NCI-H510A treated with DMSO at 0.1 percent for 48 hours (cell line): Measurements from ENCODE around the gene CEP135.
"Not testable (repeated sequence)": the region's sequence is repeated elsewhere in the genome, so short reads cannot be mapped to it uniquely, and the experiment has no call there.

ENCODE experiments used
- DNase-seq: peaks from one replicate; lab custom pipeline; 2025; lab: John Stamatoyannopoulos, UW

The CEP135 gene, protein sequence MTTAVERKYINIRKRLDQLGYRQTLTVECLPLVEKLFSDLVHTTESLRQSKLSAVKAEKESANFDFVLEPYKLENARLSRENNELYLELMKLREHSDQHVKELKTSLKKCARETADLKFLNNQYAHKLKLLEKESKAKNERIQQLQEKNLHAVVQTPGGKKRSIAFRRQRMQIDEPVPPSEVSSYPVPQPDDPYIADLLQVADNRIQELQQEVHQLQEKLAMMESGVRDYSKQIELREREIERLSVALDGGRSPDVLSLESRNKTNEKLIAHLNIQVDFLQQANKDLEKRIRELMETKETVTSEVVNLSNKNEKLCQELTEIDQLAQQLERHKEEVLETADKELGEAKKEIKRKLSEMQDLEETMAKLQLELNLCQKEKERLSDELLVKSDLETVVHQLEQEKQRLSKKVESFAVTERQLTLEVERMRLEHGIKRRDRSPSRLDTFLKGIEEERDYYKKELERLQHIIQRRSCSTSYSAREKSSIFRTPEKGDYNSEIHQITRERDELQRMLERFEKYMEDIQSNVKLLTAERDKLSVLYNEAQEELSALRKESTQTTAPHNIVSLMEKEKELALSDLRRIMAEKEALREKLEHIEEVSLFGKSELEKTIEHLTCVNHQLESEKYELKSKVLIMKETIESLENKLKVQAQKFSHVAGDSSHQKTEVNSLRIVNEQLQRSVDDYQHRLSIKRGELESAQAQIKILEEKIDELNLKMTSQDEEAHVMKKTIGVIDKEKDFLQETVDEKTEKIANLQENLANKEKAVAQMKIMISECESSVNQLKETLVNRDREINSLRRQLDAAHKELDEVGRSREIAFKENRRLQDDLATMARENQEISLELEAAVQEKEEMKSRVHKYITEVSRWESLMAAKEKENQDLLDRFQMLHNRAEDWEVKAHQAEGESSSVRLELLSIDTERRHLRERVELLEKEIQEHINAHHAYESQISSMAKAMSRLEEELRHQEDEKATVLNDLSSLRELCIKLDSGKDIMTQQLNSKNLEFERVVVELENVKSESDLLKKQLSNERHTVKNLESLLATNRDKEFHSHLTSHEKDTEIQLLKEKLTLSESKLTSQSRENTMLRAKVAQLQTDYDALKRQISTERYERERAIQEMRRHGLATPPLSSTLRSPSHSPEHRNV

DNA sequence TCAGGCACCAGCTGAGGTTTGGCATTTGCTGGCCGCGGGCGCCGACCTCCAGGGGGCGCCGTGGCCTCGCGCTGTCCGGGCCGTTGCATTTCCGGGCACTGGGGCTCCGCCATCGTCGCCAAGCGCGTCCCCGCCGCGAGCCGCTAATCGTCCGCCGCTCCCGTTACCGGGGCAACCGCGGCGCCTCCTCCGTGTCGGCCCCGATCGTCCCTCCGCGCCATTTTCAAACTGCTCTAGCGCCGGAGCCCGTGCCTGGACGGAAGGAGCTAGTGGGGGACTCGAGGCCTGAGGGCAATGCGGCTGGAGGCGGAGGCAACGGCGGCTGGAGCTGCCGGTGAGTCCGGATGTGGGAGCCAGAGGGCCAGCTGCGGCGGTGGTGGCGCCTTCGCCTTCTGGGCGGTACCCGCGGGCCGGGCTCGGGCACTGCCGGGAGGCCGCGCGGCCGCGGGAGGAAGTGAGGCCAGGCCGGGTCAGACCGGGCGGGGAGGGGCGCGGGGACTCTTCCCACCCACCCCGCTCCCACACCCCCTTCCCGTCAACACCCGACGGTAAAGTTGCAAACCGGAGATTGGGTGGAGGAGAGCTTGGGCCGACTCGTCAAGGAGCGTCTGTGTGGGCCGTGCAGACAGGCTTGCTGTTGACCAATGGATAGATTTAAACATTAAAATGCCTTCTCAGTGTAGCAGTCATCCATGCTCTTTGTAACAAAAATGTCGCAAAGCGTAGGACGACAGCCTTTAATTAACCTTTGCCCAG, at the start of gene CEP135:
Gene CEP135, plus strand, starts transcription at position 220 of the 756 bp plus-strand sequence. CDS start 3,186 bp downstream, outside the sequence.
- DNase-seq: peak; percentile 96

DNA sequence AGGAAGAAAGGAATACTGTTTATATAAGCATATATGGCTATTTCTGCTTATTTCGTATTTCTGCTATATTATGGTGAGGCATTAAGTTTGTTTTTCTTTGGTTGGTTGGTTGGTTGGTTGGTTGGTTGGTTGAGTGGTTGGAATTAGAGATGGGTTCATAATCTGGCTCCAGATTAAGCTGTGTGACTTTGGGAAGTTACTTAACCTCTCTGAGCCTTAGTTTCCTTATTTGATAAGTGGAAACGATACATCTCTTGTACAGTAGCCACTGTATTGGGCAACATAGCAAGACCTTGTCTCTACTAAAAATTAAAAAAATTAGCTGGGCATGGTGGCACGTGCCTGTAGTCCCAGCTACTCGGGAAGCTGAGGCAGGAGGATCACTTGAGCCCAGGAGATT, 46.1 kb upstream of the CEP135 start:
- DNase-seq: no peak

DNA sequence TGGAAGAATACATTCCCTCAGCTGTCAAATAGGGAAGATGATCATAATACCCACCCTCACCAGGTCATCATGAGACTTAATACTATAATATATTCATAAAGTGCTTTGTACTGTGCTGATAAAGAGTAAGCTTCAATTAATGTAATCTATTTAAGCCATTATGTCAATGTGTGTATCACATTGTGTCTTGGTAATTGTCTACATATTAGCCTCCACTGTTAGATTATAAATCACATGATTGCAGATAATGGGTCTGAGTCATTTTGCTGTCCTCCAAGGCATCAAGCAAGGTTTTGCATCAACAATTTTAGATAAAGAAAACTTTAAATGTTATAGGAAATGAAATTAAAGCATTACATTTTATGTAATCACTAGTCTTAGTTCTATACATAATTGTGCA, 45.2 kb upstream of the CEP135 start:
- no peak for DNase-seq

DNA sequence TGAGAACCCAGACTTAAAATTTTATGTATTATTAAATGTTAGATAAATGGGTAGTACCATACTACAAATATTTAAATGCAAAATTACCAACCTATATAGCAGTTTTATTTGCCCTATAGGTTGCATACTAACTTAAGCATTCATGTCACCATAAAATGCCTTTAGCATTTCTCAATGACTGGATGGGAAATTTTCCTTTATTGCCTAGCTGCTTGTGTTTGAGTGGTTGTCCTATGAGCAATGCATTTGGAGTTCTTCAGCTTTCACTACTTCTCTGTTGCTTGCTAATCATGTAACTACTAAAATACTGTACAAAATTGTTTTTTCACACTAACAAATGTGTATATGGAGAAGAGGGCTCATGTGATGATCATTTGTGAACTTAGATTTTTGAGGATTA, 44.2 kb upstream of the CEP135 start:
- DNase-seq: no peak

DNA sequence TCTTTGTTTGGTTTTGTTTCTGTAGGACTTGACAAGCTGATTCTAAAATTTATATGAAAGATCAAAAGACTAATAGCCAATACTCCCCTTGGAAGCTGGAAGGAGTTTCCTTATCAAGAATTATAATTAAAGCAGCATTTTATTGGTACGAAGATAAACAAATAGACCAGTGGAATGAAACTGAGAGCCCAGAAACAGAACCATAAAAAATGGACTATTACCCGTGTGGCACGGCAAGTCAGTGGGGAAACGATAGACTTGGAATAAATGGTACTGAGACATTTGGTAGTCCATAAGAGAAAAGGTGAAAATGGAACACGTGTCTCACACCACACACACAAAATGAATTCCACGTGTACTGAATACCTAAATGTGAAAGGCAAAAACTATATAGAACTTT, 42.4 kb upstream of the CEP135 start:
- DNase-seq: no peak

DNA sequence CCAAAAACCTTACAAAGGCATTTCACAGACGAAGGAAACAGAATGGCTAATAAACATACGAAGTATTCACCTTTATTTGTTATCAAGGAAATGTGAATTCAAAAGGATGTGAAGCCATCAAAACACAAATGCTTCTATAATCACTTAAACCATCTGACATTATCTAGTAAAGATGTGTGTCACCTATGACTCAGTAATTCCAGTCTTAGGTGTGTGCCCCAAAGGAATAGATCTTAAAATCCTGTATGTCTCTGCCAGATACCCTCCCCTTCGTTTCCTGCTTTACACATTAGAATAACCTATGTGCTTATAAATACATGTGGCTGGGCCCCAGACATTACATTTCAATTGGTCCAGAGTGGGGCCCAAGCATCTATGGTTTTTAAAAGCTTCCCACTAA, 41.8 kb upstream of the CEP135 start:
- no peak for DNase-seq

DNA sequence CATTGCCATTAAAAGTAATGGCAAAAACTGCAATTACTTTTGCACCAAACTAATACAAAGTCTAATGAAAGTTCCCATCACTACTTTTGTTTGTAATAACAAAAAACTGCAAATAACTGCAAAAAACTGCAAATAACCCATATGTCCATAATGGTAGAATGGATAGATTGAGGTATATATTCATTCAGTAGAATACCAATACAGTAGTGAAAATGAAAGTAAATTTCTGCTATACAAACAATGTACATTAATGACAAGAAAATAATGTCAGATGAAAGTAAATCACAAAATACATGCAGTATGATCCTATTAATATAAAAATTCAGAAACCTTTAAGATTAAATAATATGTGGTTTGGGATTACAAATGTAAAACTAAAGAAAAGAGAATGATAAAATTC, 41.3 kb upstream of the CEP135 start:
- no peak for DNase-seq

DNA sequence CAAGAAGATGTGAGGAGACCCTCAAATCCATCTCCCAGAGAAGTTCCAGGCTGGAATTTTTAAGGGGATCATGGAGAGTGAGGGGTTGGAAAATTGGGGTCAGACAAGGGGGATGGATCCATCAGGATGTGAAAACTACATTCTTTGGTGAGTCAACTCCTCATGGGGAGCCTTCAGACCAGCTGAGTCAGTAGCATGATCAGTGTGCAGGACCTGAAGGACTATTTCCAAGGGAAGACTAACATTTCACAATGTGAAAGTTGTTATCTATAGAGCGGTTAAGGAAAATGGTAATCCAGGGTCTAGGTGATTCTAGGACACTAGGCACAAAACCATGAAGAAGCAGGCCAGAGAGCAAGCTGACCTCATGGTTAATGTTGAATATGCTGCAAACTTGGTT, 38.6 kb upstream of the CEP135 start:
- no peak for DNase-seq

DNA sequence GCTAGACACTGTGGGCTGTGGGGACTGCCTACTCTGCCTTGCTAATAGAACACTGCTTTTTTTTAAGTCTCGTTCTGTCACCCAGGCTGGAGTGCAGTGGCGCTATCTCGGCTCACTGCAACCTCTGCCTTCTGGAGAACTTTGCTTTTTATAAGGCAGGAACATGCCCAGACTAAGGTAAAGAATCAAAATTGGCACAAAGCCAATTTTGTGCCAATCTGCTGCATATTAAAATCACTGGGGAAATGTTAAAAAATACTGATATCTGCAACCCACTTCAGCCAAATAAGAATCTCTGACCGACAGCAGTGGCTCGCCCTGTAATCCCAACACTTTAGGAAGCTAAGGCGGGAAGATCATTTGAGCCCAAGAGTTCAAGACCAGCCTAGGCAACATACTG, 36.5 kb upstream of the CEP135 start:
- DNase-seq: no peak

DNA sequence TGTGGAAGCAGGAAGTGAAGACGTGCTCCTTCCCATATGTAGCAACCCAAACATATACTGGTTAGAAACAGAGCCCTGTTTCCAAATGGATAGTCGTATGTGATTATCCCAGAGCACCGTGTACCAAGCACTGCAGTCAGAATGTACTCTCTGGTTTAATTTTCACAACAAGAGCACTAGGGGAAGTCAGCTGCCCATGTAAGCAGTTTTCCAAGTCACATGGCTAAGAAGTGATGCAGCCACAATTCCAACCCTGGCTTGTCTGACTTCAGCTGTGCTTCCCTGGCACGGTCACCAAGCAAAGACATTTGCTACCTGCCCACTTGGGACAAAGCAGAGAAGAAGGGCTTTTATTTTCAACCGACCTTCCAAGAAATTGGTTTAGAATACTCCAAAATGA, 28.2 kb upstream of the CEP135 start:
- no peak for DNase-seq

DNA sequence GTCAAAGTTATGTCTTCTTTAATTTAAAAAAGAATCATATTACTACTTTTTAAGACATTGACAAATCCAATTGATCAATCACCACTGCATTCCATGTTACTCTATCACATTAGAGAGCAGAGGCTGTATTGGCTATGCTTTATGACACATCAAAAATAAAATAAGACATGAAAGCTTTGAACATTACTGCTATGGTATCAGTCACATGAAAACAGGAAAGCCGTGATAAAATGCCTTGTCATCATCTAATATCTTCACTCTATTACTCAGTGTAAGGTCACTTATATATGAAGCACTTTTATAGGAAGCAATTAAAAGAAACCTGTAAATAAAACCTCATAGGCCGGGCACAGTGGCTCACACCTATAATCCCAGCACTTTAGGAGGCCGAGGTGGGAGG, 27.7 kb upstream of the CEP135 start:
- no peak for DNase-seq

DNA sequence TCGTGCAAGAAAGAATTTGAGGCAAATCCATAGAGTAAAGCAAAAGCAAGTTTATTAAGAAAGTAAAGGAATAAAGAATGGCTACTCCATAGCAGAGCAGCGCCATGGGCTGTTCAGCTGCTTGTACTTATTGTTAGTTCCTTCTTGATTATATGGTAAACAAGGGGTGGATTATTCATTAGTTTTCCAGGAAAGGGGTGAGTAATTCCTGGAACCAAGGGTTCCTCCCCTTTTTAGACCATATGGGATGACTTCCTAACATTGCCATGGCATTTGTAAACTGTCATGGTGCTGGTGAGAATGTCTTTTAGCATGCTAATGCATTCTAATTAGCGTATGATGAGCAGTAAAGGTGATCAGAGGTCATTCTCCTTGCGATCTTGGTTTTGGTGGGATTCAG, 23.5 kb upstream of the CEP135 start:
- no peak for DNase-seq

DNA sequence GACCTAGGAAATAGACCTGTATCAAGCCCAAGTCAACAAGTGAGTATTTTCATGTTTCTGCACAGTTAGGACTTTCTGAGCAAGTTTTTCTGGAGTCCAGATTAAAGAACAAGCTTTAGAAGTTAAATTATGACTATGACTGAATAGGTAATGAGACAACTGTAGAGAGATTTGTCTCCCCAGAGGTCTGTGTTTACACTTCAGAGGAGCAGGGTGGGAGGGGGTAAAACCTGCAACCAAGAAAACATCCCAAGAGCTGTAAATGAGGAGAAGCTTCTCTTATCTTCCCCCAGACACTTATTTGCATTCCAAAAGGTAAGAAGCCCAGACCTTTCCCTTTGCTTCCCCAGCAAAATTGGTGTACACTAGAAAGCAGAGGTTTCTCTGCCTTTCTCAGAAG, 22.1 kb upstream of the CEP135 start:
- no peak for DNase-seq

DNA sequence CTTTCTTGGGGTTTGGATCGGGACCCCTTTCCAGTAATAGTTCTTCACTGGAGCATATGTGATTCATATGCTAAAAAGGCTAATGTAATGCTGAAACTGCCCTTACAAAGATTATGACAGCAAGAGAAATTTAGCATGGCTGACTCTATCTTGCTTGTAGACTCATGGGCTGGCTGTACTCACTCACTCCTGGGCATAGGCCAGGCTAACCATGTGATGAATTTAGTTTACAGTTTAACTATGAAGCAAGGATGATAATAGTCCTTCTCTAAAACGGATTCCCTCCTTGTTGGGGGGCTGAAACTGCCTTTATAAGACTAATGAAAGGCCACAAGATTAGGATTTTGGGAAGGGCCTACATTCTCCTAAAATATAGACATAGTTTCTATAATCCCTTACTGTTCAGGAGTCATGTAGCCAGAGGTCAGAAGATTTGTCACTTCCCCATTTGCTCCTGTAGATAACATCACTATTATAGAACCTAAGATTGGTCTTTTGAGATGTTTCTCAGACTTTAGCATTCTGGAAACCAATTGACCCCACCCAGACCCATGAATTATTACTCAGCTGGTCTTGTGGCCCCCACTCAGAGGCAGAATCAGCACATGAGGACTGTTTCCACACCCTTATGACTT, 20.8 kb upstream of the CEP135 start:
- no peak for DNase-seq

DNA sequence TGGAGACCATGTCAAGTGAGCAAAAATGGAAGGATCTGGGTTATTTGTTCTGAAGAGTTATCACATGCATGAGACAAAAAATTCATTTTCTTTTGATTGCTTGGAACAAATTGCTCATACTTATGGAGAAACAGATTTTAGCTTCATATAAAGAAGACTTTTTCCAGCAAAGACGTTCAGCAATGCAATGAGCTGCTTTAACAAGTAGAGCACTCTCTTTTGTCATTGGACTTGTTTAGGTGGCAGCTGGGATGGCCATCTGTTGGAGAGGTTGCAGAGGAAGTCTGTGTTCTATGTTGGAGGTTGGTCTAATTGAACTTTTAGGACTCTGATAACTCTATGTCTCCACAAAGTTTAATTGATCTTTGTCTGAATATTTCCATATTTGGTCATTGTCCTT, 19.9 kb upstream of the CEP135 start:
- no peak for DNase-seq

DNA sequence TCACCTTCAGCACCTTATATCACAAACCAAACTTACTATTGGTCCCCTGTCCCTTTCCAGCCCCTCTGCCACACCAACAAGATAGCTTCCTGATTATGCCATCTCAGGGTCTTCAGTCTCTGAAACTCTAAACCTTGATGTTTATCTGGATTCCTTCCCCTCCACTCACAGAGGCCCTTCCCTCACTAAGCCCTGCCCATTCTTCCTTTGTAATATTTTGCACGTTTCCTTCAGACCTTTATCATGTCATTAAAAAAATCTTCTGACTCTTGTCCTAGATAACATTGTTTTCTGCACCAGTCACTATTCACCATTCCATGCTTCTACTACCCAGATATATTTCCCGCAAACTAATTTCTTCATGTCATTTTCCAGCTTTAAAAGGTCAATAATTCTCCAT, 17.7 kb upstream of the CEP135 start:
- DNase-seq: no peak

DNA sequence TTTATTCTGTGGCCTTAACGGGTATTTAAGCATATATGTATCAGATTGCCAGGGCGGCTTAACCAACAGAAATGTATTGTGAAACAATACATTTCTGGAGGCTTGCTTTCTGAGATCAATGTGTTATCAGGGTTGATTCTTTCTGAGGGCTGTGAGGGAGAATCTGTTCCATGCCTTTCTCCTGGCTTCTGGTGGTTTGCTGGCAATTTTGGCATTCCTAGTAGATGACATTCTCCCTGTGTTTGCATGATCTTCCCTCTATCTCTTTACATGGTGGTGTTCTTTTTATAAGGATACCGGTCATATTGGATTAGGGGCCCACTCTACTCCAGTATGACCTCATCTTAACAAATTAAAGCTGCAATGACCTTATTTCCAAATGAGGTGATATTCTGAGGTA, 16.9 kb upstream of the CEP135 start:
- no peak for DNase-seq

DNA sequence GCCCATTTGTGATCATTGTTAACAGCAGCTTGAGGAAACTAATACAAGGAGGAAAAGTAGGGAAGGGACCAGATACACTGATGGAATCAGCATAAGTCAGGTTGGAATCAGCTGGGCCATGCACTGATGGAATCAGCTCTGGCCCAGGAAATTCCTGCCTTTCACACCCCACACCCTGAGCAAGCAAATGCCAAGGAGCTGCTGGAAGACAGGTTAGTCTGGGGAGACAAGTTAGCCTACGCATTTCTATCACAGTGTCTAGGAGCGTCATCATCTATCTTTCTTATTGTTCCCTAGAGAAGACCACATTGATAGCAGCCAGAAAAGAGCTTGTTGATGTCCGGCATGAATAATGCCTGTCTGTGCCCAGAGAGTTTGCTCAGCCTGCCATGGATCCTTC, 16.2 kb upstream of the CEP135 start:
- no peak for DNase-seq

DNA sequence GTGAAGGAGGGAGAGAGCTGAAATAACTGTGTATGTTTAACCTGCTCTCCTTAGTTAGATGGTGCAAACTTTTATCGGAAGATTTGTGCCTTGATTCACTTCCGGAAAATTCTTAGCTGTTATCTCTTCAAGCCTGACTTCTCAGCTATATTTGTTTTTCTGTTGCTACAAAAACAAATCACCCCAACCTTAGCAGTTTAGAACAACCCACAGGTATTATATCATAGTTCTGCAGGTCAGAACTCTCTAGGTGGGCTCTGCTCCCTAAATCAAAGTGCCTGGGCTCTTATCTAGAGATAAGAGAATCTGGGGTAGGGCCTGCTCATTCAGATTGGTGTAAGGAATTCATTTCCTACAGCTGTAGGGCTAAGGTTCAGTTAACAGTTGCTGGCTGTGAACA, 15.1 kb upstream of the CEP135 start:
- DNase-seq: no peak

DNA sequence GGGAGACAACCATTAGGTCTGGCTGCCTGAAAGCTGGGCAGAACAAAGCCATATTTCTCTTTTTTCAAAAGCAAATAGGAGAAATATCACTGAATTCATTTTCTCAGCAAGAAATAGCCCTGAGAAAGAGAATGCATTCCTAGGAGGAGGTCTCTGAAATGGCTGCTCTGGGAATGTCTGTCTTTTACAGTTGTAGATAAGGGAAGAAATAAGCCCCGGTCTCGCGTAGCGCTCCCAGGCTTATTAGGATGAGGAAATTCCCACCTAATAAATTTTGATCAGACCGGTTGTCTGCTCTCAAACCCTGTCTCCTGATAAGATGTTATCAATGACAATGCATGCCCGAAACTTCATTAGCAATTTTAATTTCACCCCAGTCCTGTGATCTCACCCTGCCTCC, 12.8 kb upstream of the CEP135 start:
- not testable (repeated sequence) for DNase-seq

DNA sequence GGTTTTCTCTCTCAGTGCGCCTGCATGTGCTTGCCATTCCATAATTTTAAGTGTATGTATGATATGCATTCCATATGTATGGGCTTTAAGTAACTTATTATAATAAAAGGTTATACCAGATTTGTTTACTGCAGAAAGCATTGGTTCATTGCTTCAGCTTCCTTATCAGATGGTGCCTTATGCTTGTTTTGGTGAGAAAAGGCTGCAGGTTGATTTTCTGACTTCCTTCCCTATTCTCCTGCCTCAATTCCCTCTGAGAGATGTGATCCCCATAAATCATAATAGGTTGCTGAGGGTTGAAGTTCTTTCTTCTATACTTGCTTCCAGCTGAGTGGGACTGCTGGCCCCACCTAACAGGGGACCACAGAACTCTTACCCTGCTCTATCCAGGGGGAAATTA, 10.3 kb upstream of the CEP135 start:
- no peak for DNase-seq

DNA sequence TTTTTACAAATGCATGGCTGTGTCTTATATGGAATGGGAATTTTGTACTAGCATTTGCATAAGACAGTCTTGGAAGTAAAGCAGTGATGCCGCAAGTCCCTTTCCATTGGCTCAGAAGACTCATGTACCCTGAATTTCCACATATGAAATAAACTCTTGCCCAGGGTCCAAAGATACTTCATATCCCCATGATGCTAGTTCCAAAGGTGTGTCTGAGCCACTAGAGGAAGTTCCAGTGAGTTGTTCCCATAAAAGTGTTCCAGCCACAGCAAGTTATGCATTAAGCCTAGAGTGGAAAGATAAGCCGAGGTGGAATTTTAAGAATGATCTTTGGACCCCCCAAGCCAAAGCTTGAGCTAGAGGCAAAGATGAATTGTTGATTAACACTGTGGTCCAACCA, 9.3 kb upstream of the CEP135 start:
- no peak for DNase-seq
